Stimulated activated naive CD8-positive, alpha-beta T cell treated with anti-CD3 and anti-CD28 coated beads, Interleukin-15, Interleukin-2, amounts not matched to agents 100 ng/mL and 50 ng/mL, for 24 hours (primary cell): ENCODE results near the gene NUDT1.
A peak's percentile ranks its signal among the peaks of the same experiment; 100 is the strongest.

Experiments
- H3K27ac Mint-ChIP-seq: one replicate; pipeline ENCODE4 v1.8.0; 2021; ENCODE audit warnings: mild to moderate bottlenecking, mixed read lengths
- H3K27me3 Mint-ChIP-seq: one replicate; pipeline ENCODE4 v1.8.0; 2021; ENCODE audit warnings: mixed read lengths
- H3K36me3 Mint-ChIP-seq: one replicate; pipeline ENCODE4 v1.8.0; 2021; ENCODE audit warnings: low read depth, mixed read lengths
- H3K4me1 Mint-ChIP-seq: one replicate; pipeline ENCODE4 v1.8.0; 2021; ENCODE audit warnings: low read depth, mixed read lengths
- H3K4me3 Mint-ChIP-seq: one replicate; pipeline ENCODE4 v1.8.0; 2021; ENCODE audit warnings: mild to moderate bottlenecking, mixed read lengths
- H3K9me3 Mint-ChIP-seq: one replicate; pipeline ENCODE4 v1.8.0; 2021; ENCODE audit warnings: mixed read lengths

The NUDT1 gene

GRCh38 chr7:2213551-2214215 lies 28.3 kb upstream of the NUDT1 start:
- peaks cover 14% of the 10 kb centered on the region for H3K4me1 Mint-ChIP-seq
- no peaks in the 10 kb centered on the region for H3K27me3 Mint-ChIP-seq
- no peaks in the 10 kb centered on the region for H3K9me3 Mint-ChIP-seq
- no peak overlapping the region for H3K4me3 Mint-ChIP-seq
- peaks cover 64% of the 10 kb centered on the region for H3K36me3 Mint-ChIP-seq
- H3K27ac Mint-ChIP-seq: no peak overlapping the region

GRCh38 chr7:2214636-2215035 lies 27.4 kb upstream of the NUDT1 start:
- Mint-ChIP-seq H3K27ac (peak overlapping the region; percentile 52), H3K4me3 (no peak overlapping the region), H3K36me3 (peaks cover 60% of the 10 kb centered on the region)

GRCh38 chr7:2215851-2216250 lies 26.2 kb upstream of the NUDT1 start:
- H3K27me3 Mint-ChIP-seq: no peaks in the 10 kb centered on the region
- H3K4me3 Mint-ChIP-seq: no peak overlapping the region
- peaks cover 10% of the 10 kb centered on the region for H3K4me1 Mint-ChIP-seq
- no peak overlapping the region for H3K27ac Mint-ChIP-seq
- peaks cover 57% of the 10 kb centered on the region for H3K36me3 Mint-ChIP-seq
- no peaks in the 10 kb centered on the region for H3K9me3 Mint-ChIP-seq

More at GRCh38 chr7:2214636-2215035, 27.4 kb upstream of the NUDT1 start:
- Mint-ChIP-seq H3K27me3 (no peaks in the 10 kb centered on the region), H3K9me3 (no peaks in the 10 kb centered on the region), H3K4me1 (peaks cover 14% of the 10 kb centered on the region)

GRCh38 chr7:2217206-2217605 lies 24.8 kb upstream of the NUDT1 start:
- no peak overlapping the region for H3K27ac Mint-ChIP-seq
- peaks cover 10% of the 10 kb centered on the region for H3K4me1 Mint-ChIP-seq

GRCh38 chr7:2217716-2218443 lies 24.1 kb upstream of the NUDT1 start:
- H3K4me1 Mint-ChIP-seq: peaks cover 10% of the 10 kb centered on the region
- no peak overlapping the region for H3K4me3 Mint-ChIP-seq
- H3K27me3 Mint-ChIP-seq: no peaks in the 10 kb centered on the region
- peaks cover 52% of the 10 kb centered on the region for H3K36me3 Mint-ChIP-seq
- H3K9me3 Mint-ChIP-seq: no peaks in the 10 kb centered on the region
- H3K27ac Mint-ChIP-seq: no peak overlapping the region

More at GRCh38 chr7:2217206-2217605, 24.8 kb upstream of the NUDT1 start:
- Mint-ChIP-seq H3K4me3 (no peak overlapping the region), H3K9me3 (no peaks in the 10 kb centered on the region), H3K36me3 (peaks cover 52% of the 10 kb centered on the region), H3K27me3 (no peaks in the 10 kb centered on the region)

- peaks cover 50% of the 10 kb centered on the region for H3K36me3 Mint-ChIP-seq
- no peak overlapping the region for H3K27ac Mint-ChIP-seq
- no peaks in the 10 kb centered on the region for H3K9me3 Mint-ChIP-seq
- no peaks in the 10 kb centered on the region for H3K27me3 Mint-ChIP-seq
- H3K4me3 Mint-ChIP-seq: no peak overlapping the region
- peaks cover 10% of the 10 kb centered on the region for H3K4me1 Mint-ChIP-seq
Measured at GRCh38 chr7:2218444-2218785, 23.6 kb upstream of the NUDT1 start.

GRCh38 chr7:2219136-2219535 lies 22.9 kb upstream of the NUDT1 start:
- Mint-ChIP-seq H3K4me1 (peaks cover 10% of the 10 kb centered on the region), H3K36me3 (peaks cover 46% of the 10 kb centered on the region), H3K9me3 (no peaks in the 10 kb centered on the region), H3K4me3 (no peak overlapping the region), H3K27me3 (no peaks in the 10 kb centered on the region), H3K27ac (no peak overlapping the region)

- H3K27me3 Mint-ChIP-seq: no peaks in the 10 kb centered on the region
- H3K4me1 Mint-ChIP-seq: peaks cover 9% of the 10 kb centered on the region
- no peak overlapping the region for H3K27ac Mint-ChIP-seq
- H3K9me3 Mint-ChIP-seq: no peaks in the 10 kb centered on the region
- H3K36me3 Mint-ChIP-seq: peaks cover 48% of the 10 kb centered on the region
- no peak overlapping the region for H3K4me3 Mint-ChIP-seq
Measured at GRCh38 chr7:2219606-2220005, 22.4 kb upstream of the NUDT1 start.

GRCh38 chr7:2220030-2220429 lies 22.0 kb upstream of the NUDT1 start:
- no peak overlapping the region for H3K27ac Mint-ChIP-seq
- peaks cover 48% of the 10 kb centered on the region for H3K36me3 Mint-ChIP-seq
- no peaks in the 10 kb centered on the region for H3K9me3 Mint-ChIP-seq
- peaks cover 5% of the 10 kb centered on the region for H3K4me1 Mint-ChIP-seq
- H3K27me3 Mint-ChIP-seq: no peaks in the 10 kb centered on the region
- H3K4me3 Mint-ChIP-seq: no peak overlapping the region

- no peak overlapping the region for H3K27ac Mint-ChIP-seq
- H3K9me3 Mint-ChIP-seq: no peaks in the 10 kb centered on the region
- no peak overlapping the region for H3K4me3 Mint-ChIP-seq
- peaks cover 48% of the 10 kb centered on the region for H3K36me3 Mint-ChIP-seq
- peaks cover 4% of the 10 kb centered on the region for H3K4me1 Mint-ChIP-seq
- H3K27me3 Mint-ChIP-seq: no peaks in the 10 kb centered on the region
Measured at GRCh38 chr7:2220506-2220905, 21.5 kb upstream of the NUDT1 start.

- Mint-ChIP-seq H3K27me3 (no peaks in the 10 kb centered on the region), H3K4me3 (no peak overlapping the region), H3K9me3 (no peaks in the 10 kb centered on the region), H3K4me1 (no peaks in the 10 kb centered on the region), H3K27ac (no peak overlapping the region), H3K36me3 (peaks cover 48% of the 10 kb centered on the region)
Measured at GRCh38 chr7:2220954-2221353, 21.1 kb upstream of the NUDT1 start.

- H3K27ac Mint-ChIP-seq: no peak overlapping the region
- H3K27me3 Mint-ChIP-seq: no peaks in the 10 kb centered on the region
- no peaks in the 10 kb centered on the region for H3K4me1 Mint-ChIP-seq
- no peaks in the 10 kb centered on the region for H3K9me3 Mint-ChIP-seq
- H3K36me3 Mint-ChIP-seq: peaks cover 38% of the 10 kb centered on the region
- H3K4me3 Mint-ChIP-seq: no peak overlapping the region
Measured at GRCh38 chr7:2222516-2222915, 19.5 kb upstream of the NUDT1 start.

- H3K27me3 Mint-ChIP-seq: no peaks in the 10 kb centered on the region
- H3K9me3 Mint-ChIP-seq: no peaks in the 10 kb centered on the region
- peaks cover 40% of the 10 kb centered on the region for H3K36me3 Mint-ChIP-seq
- H3K4me3 Mint-ChIP-seq: no peak overlapping the region
- H3K4me1 Mint-ChIP-seq: no peaks in the 10 kb centered on the region
- no peak overlapping the region for H3K27ac Mint-ChIP-seq
Measured at GRCh38 chr7:2223321-2223720, 18.7 kb upstream of the NUDT1 start.

- peaks cover 40% of the 10 kb centered on the region for H3K36me3 Mint-ChIP-seq
- no peak overlapping the region for H3K27ac Mint-ChIP-seq
- H3K4me3 Mint-ChIP-seq: no peak overlapping the region
- no peaks in the 10 kb centered on the region for H3K27me3 Mint-ChIP-seq
- no peaks in the 10 kb centered on the region for H3K4me1 Mint-ChIP-seq
- no peaks in the 10 kb centered on the region for H3K9me3 Mint-ChIP-seq
Measured at GRCh38 chr7:2224491-2224928, 17.5 kb upstream of the NUDT1 start.

GRCh38 chr7:2224934-2225333 lies 17.1 kb upstream of the NUDT1 start:
- Mint-ChIP-seq H3K9me3 (no peaks in the 10 kb centered on the region), H3K4me1 (peaks cover under 1% of the 10 kb centered on the region), H3K36me3 (peaks cover 44% of the 10 kb centered on the region), H3K27ac (no peak overlapping the region), H3K4me3 (no peak overlapping the region), H3K27me3 (no peaks in the 10 kb centered on the region)

GRCh38 chr7:2225336-2225735 lies 16.7 kb upstream of the NUDT1 start:
- H3K36me3 Mint-ChIP-seq: peaks cover 46% of the 10 kb centered on the region
- H3K4me3 Mint-ChIP-seq: no peak overlapping the region
- H3K27me3 Mint-ChIP-seq: no peaks in the 10 kb centered on the region
- no peak overlapping the region for H3K27ac Mint-ChIP-seq
- H3K4me1 Mint-ChIP-seq: peaks cover 4% of the 10 kb centered on the region
- H3K9me3 Mint-ChIP-seq: no peaks in the 10 kb centered on the region
